Stomach (tissue), 4 donors: Measurements from ENCODE around the gene PRSS38.

Experiments
- EP300 ChIP-seq: sonication (generic); formaldehyde crosslinking; IDR thresholded peaks from one replicate; pipeline ENCODE4 v1.6.1; 2017; ENCODE audit warnings: antibody characterized with exemption
- POLR2A ChIP-seq, 4 donors: fragments of 450-650 bp; IDR thresholded peaks; one replicate each; pipeline ENCODE4 v1.6.1; 2016; ENCODE audit warnings: antibody characterized with exemption in 4 of 4, control low read depth in 2 of 4, mild to moderate bottlenecking in 1 of 4, moderate library complexity in 1 of 4
- POLR2AphosphoS5 ChIP-seq, 3 donors: sonication (generic); formaldehyde crosslinking; IDR thresholded peaks; one replicate each; pipeline ENCODE4 v1.6.1; 2016; ENCODE audit warnings: antibody characterized with exemption in 3 of 3
- TF ChIP-seq, protein P1 (sequence below), 7 experiments: fragments of 450-650 bp in 4 of 7; fragments of 200-600 bp in 3 of 7; sonication (generic) in 3 of 7; IDR thresholded peaks; one replicate each; pipeline ENCODE4 v1.5.1; 2016 to 2019; ENCODE audit warnings: antibody characterized with exemption in 7 of 7, control low read depth in 2 of 7, mild to moderate bottlenecking in 1 of 7

DNA sequence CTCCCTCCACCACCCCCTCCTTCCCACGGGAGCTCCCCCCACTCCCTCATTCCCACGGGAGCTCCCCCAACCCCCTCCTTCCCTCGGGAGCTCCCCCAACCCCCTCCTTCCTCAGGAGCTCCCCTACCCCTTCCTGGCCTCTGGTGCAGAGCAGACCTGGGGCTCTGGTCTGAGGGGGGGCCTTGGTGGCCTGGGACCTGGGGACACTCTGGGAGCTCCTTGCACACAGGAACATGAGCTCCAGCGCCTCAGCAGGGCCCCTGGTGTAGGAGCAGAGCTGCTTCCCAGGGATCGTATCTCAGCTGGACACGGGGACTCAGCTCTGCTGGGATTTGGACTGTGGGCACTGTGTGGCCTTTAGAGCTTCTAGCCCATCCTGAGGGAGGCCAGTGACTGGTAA, 19.7 kb upstream of the PRSS38 start:
- TF ChIP-seq, protein P1, sequence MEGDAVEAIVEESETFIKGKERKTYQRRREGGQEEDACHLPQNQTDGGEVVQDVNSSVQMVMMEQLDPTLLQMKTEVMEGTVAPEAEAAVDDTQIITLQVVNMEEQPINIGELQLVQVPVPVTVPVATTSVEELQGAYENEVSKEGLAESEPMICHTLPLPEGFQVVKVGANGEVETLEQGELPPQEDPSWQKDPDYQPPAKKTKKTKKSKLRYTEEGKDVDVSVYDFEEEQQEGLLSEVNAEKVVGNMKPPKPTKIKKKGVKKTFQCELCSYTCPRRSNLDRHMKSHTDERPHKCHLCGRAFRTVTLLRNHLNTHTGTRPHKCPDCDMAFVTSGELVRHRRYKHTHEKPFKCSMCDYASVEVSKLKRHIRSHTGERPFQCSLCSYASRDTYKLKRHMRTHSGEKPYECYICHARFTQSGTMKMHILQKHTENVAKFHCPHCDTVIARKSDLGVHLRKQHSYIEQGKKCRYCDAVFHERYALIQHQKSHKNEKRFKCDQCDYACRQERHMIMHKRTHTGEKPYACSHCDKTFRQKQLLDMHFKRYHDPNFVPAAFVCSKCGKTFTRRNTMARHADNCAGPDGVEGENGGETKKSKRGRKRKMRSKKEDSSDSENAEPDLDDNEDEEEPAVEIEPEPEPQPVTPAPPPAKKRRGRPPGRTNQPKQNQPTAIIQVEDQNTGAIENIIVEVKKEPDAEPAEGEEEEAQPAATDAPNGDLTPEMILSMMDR (IDR thresholded peaks at IDR 0.05): no peak
- TF ChIP-seq POLR2A (IDR thresholded peaks at IDR 0.05) (no peak), POLR2AphosphoS5 (IDR thresholded peaks at IDR 0.05) (no peak), EP300 (no peak)
